CD4-positive, CD25-positive, alpha-beta regulatory T cell (primary cell): ENCODE measurements around the gene FBRSL1. TPM values are rescaled to one million over a fixed set of nuclear protein-coding genes. Genes with fewer than 3 reads are reported as not detected.

Experiments used
- ATAC-seq, 2 donors: fragments of 150-1000 bp; cut with Tn5 transposase; one replicate each; pipeline ENCODE4 v1.10.0; 2021; ENCODE audit warnings: low read depth in 2 of 2, moderate number of reproducible peaks in 2 of 2, moderate library complexity in 1 of 2
- DNase-seq, 3 donors: peaks; one replicate each; pipeline versions ENCODE4 v3.0.0 to v3.0.0-alpha.2; 2012 to 2022; ENCODE audit warnings: mixed read lengths in 1 of 3
- H3K27ac ChIP-seq: one replicate; pipeline ENCODE4 v1.7.0; 2013; ENCODE audit warnings: mild to moderate bottlenecking, low read length; ENCODE audit not compliant: insufficient read depth, poor library complexity, severe bottlenecking
- H3K27me3 ChIP-seq: one replicate; pipeline ENCODE4 v1.7.0; 2013; ENCODE audit warnings: low read length; ENCODE audit not compliant: control insufficient read depth, insufficient read depth
- H3K36me3 ChIP-seq: one replicate; pipeline ENCODE4 v1.7.0; 2013; ENCODE audit warnings: mild to moderate bottlenecking, low read length, moderate library complexity; ENCODE audit not compliant: control insufficient read depth, insufficient read depth
- H3K4me1 ChIP-seq: 2 replicates; pipeline ENCODE4 v1.7.0; 2013; ENCODE audit warnings: mild to moderate bottlenecking, low read length; ENCODE audit not compliant: insufficient read depth, control insufficient read depth, poor library complexity, severe bottlenecking
- H3K4me3 ChIP-seq: one replicate; pipeline ENCODE4 v1.7.0; 2013; ENCODE audit warnings: low read depth, mild to moderate bottlenecking, low read length, moderate library complexity
- H3K9me3 ChIP-seq, 2 experiments: 1 replicate in 1 of 2; 2 replicates in 1 of 2; pipeline ENCODE4 v1.7.0; 2013; ENCODE audit warnings: low read length in 2 of 2, mild to moderate bottlenecking in 1 of 2, moderate library complexity in 1 of 2; ENCODE audit not compliant: control insufficient read depth in 2 of 2
- H3K27ac Mint-ChIP-seq, 3 donors: one replicate each; pipeline ENCODE4 v1.8.0; 2020 to 2022; ENCODE audit warnings: mild to moderate bottlenecking in 3 of 3, mixed read lengths in 3 of 3, moderate library complexity in 2 of 3
- H3K27me3 Mint-ChIP-seq: one replicate; pipeline ENCODE4 v1.8.0; 2022; ENCODE audit warnings: mild to moderate bottlenecking, mixed read lengths
- H3K36me3 Mint-ChIP-seq: one replicate; pipeline ENCODE4 v1.8.0; 2020; ENCODE audit warnings: mixed read lengths
- H3K4me1 Mint-ChIP-seq, 4 donors: one replicate each; pipeline ENCODE4 v1.8.0; 2020 to 2022; ENCODE audit warnings: mixed read lengths in 4 of 4, mild to moderate bottlenecking in 1 of 4
- H3K4me3 Mint-ChIP-seq, 4 donors: one replicate each; pipeline ENCODE4 v1.8.0; 2020 to 2022; ENCODE audit warnings: mild to moderate bottlenecking in 4 of 4, mixed read lengths in 4 of 4, moderate library complexity in 3 of 4
- H3K9me3 Mint-ChIP-seq, 7 donors: one replicate each; pipeline ENCODE4 v1.8.0; 2020 to 2022; ENCODE audit warnings: mixed read lengths in 7 of 7, mild to moderate bottlenecking in 3 of 7, moderate library complexity in 2 of 7
- polyA plus RNA-seq, 4 donors: library from polyadenylated mRNA; unstranded; fragments of 300-500 nt; fragmentation: Illumina TruSeq; gene quantifications; one replicate each; pipeline ENCODE4 v1.2.3, GENCODE V29; 2021
- total RNA-seq: library from RNA; stranded (reverse); gene quantifications from one replicate; pipeline ENCODE4 v1.2.3, GENCODE V29; 2022

Gene FBRSL1
- total and polyA plus RNA-seq, 5 donors from 2014 or later = 0.16 to 94.6 (median 0.34) TPM

DNA sequence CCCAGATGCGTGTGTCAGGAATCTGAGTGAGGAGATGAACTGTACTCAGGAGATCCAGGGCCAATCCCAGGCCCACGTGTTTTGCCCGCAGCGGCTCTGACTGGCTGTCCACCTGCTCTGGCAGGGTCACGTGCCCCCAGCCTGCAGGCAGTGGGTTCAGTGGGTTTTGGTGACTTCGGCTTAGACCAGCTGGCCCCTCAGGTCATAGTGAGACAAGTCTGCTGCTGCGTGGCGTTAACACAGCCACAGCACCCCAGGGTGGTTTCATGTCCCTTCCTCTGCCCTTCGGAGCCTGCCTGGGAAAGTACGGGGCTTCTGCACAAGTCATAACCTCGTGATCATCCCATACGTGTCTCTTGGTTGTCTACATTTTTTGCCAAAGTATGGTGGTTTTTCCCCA lies 2.6 kb downstream of the FBRSL1 start:
- no peak overlapping the region for H3K27ac ChIP-seq
- H3K4me3 ChIP-seq = peak overlapping the region; percentile 88
- H3K27me3 ChIP-seq = no peaks in the 10 kb centered on the region
- peaks cover 78% of the 10 kb centered on the region for H3K4me1 ChIP-seq
- no peak for ATAC-seq
- Mint-ChIP-seq H3K27me3 (no peaks in the 10 kb centered on the region), H3K4me3 (peak overlapping the region; percentile 84 to 90 (median 89)), H3K36me3 (peaks cover 8% of the 10 kb centered on the region), H3K27ac (peak overlapping the region; percentile 78 to 81 (median 79)), H3K9me3 (peaks cover 0 to 2% (median 0%) of the 10 kb centered on the region in 7 donors), H3K4me1 (peaks cover 6 to 76% (median 46%) of the 10 kb centered on the region in 4 donors)
- no peaks in the 10 kb centered on the region for H3K36me3 ChIP-seq
- no peak for DNase-seq
- no peaks in the 10 kb centered on the region for H3K9me3 ChIP-seq

DNA sequence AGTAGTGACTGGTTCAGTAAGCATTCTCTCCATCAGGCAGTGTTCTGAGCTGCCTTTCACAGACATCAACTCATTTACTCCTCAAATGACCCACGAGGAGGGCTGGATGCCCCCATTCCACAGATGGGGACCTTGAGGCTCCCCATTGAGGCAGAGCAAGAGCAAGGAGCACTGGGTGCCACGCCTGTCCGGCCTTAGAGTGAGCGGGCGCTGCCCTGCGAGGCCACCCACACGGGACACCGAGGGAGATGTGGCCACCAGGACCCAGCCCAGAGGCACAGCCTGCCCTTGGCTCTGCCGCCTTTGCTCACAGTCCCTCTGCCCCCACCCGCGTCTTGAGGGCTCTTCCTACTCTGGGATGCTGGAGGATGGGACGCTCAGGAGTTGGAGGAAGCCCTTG lies 3.0 kb downstream of the FBRSL1 start:
- no peaks in the 10 kb centered on the region for H3K36me3 ChIP-seq
- ATAC-seq (no peak), DNase-seq (no peak)
- H3K4me1 Mint-ChIP-seq = peaks cover 6 to 75% (median 44%) of the 10 kb centered on the region in 4 donors
- peak overlapping the region in 2 of 3 donors; percentile 69 to 81 for H3K27ac Mint-ChIP-seq
- H3K36me3 Mint-ChIP-seq = peaks cover 8% of the 10 kb centered on the region
- H3K4me1 ChIP-seq = peaks cover 77% of the 10 kb centered on the region
- no peak overlapping the region for H3K27ac ChIP-seq
- no peaks in the 10 kb centered on the region for H3K9me3 ChIP-seq
- H3K9me3 Mint-ChIP-seq = peaks cover 0 to 2% (median 0%) of the 10 kb centered on the region in 7 donors
- H3K27me3 ChIP-seq = no peaks in the 10 kb centered on the region
- no peaks in the 10 kb centered on the region for H3K27me3 Mint-ChIP-seq
- peak overlapping the region; percentile 88 for H3K4me3 ChIP-seq
- H3K4me3 Mint-ChIP-seq = peak overlapping the region; percentile 84 to 90 (median 89)

DNA sequence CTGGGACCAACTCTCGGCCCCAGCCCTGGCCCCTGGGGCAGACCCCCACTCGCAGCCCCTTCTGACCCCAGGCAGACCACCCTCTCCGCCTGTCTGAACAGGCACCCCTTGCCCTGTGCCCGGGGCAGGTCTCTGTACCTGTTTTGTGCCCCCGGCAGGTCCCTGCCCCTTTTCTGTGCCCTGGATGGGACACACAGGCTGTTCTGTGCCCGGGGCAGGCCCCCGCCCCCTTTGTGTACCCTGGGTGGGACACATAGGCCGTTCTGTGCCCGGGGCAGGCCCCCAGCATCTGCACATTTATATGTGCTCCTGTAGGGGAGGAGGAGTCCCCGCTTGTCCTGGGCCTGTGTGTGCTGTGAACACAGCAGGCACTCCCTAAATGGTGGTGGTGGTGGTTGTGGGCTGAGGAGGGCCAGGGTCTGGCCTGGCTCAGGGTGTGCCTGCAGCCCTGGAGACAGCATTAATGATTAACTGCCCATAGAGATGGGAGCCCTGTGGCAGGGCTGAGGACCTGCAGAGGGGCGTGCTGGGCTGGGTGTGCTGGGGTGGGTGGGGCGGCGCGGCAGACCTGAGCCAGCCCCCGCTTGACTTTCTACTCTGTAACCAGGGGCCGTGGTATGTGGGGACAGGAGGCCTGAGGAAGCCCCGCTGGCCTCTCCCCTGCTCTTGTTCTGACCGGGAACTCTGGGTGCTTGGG lies 3.7 kb downstream of the FBRSL1 start:
- Histone ChIP-seq H3K4me3 (no peak overlapping the region), H3K27me3 (no peaks in the 10 kb centered on the region)

GRCh38 chr12:132494294-132495164 lies 4.6 kb downstream of the FBRSL1 start:
- Histone ChIP-seq H3K4me3 (no peak overlapping the region), H3K27me3 (no peaks in the 10 kb centered on the region), H3K4me1 (peaks cover 79% of the 10 kb centered on the region), H3K36me3 (no peaks in the 10 kb centered on the region), H3K9me3 (no peaks in the 10 kb centered on the region), H3K27ac (no peak overlapping the region)
- Mint-ChIP-seq H3K4me3 (peak overlapping the region in 3 of 4 donors; percentile 61 to 84 (median 78)), H3K27me3 (no peaks in the 10 kb centered on the region), H3K9me3 (no peaks in the 10 kb centered on the region), H3K36me3 (peaks cover 8% of the 10 kb centered on the region), H3K27ac (peak overlapping the region in 1 of 3 donors; percentile 42), H3K4me1 (peaks cover 6 to 70% (median 37%) of the 10 kb centered on the region in 4 donors)
- ATAC-seq (no peak), DNase-seq (no peak)

More for the DNA sequence above, 3.7 kb downstream of the FBRSL1 start:
- peak overlapping the region in 1 of 3 donors; percentile 42 for H3K27ac Mint-ChIP-seq
- peaks cover 6 to 68% (median 39%) of the 10 kb centered on the region in 4 donors for H3K4me1 Mint-ChIP-seq
- H3K27me3 Mint-ChIP-seq = no peaks in the 10 kb centered on the region
- ATAC-seq (no peak), DNase-seq (no peak)
- no peaks in the 10 kb centered on the region for H3K9me3 ChIP-seq
- H3K4me1 ChIP-seq = peaks cover 76% of the 10 kb centered on the region
- peak overlapping the region; percentile 70 to 89 (median 81) for H3K4me3 Mint-ChIP-seq
- no peak overlapping the region for H3K27ac ChIP-seq
- H3K9me3 Mint-ChIP-seq = no peaks in the 10 kb centered on the region
- H3K36me3 ChIP-seq = no peaks in the 10 kb centered on the region
- peaks cover 8% of the 10 kb centered on the region for H3K36me3 Mint-ChIP-seq

GRCh38 chr12:132495165-132495544 lies 5.2 kb downstream of the FBRSL1 start:
- Mint-ChIP-seq H3K4me1 (peaks cover 6 to 76% (median 37%) of the 10 kb centered on the region in 4 donors), H3K9me3 (no peaks in the 10 kb centered on the region), H3K36me3 (peaks cover 8% of the 10 kb centered on the region), H3K27me3 (no peaks in the 10 kb centered on the region), H3K4me3 (peak overlapping the region in 2 of 4 donors; percentile 28 to 84), H3K27ac (no peak overlapping the region)
- Histone ChIP-seq H3K4me1 (peaks cover 85% of the 10 kb centered on the region), H3K27ac (no peak overlapping the region), H3K27me3 (no peaks in the 10 kb centered on the region), H3K36me3 (no peaks in the 10 kb centered on the region), H3K9me3 (no peaks in the 10 kb centered on the region), H3K4me3 (no peak overlapping the region)
- no peak for DNase-seq
- ATAC-seq = no peak

GRCh38 chr12:132495629-132496357 lies 5.8 kb downstream of the FBRSL1 start:
- H3K4me3 ChIP-seq = no peak overlapping the region
- H3K9me3 ChIP-seq = no peaks in the 10 kb centered on the region
- peaks cover 91% of the 10 kb centered on the region for H3K4me1 ChIP-seq
- H3K27ac ChIP-seq = no peak overlapping the region
- ATAC-seq = no peak
- Mint-ChIP-seq H3K27me3 (no peaks in the 10 kb centered on the region), H3K9me3 (no peaks in the 10 kb centered on the region), H3K27ac (peak overlapping the region; percentile 9 to 72 (median 55)), H3K4me1 (peaks cover 6 to 82% (median 40%) of the 10 kb centered on the region in 4 donors), H3K36me3 (peaks cover 8% of the 10 kb centered on the region), H3K4me3 (peak overlapping the region; percentile 39 to 82 (median 52))
- no peak for DNase-seq
- no peaks in the 10 kb centered on the region for H3K36me3 ChIP-seq
- no peaks in the 10 kb centered on the region for H3K27me3 ChIP-seq

- Mint-ChIP-seq H3K36me3 (peaks cover 8% of the 10 kb centered on the region), H3K27me3 (no peaks in the 10 kb centered on the region), H3K4me3 (peak overlapping the region in 3 of 4 donors; percentile 39 to 82 (median 50)), H3K9me3 (no peaks in the 10 kb centered on the region), H3K27ac (peak overlapping the region; percentile 9 to 72 (median 55)), H3K4me1 (peaks cover 6 to 80% (median 39%) of the 10 kb centered on the region in 4 donors)
- Histone ChIP-seq H3K27ac (no peak overlapping the region), H3K4me3 (no peak overlapping the region), H3K9me3 (no peaks in the 10 kb centered on the region), H3K36me3 (no peaks in the 10 kb centered on the region), H3K27me3 (no peaks in the 10 kb centered on the region), H3K4me1 (peaks cover 91% of the 10 kb centered on the region)
- ATAC-seq = no peak
- no peak for DNase-seq
Measured at GRCh38 chr12:132496358-132496669, 6.4 kb downstream of the FBRSL1 start.
